SK-N-SH (cell line): Measurements from ENCODE around the gene SHKBP1. TPM values are rescaled to one million over a fixed set of nuclear protein-coding genes. Genes with fewer than 3 reads are reported as not detected.

Source experiments
- CTCF ChIA-PET: fragments of 300-600, 350-600 bp; formaldehyde crosslinking; extraction: SDS; loops from one replicate; lab custom pipeline; 2021; lab: Yijun Ruan, JAX
- POLR2A ChIA-PET: fragments of 350-600 bp; sonication (Branson Sonifier 250); formaldehyde crosslinking; extraction: SDS; loops from one replicate; lab custom pipeline; 2020; ENCODE audit warnings: antibody characterized with exemption, inconsistent platforms; lab: Yijun Ruan, JAX
- DNase-seq: peaks from one replicate; pipeline ENCODE4 v3.0.0; 2012
- H2AFZ ChIP-seq: fragments of 200-600 bp; sonication (generic); 2 replicates; pipeline ENCODE4 v1.8.1; 2016; ENCODE audit warnings: antibody characterized with exemption, mild to moderate bottlenecking, low read depth
- H3F3A ChIP-seq: fragments of 200-600 bp; sonication (generic); replicated peaks from 2 replicates; pipeline ENCODE3; 2016; ENCODE audit warnings: antibody characterized with exemption, mild to moderate bottlenecking; ENCODE audit not compliant: insufficient read depth
- H3K27ac ChIP-seq, 2 experiments: fragments of 200-500 bp in 1 of 2; fragments of 200-600 bp in 1 of 2; sonication (Bioruptor generic) in 1 of 2; sonication (generic), shearing (Covaris generic) in 1 of 2; 2 replicates each; pipeline versions ENCODE4 v1.5.1 to v1.6.1; 2014 to 2016; ENCODE audit warnings: low read depth in 2 of 2, inconsistent platforms in 1 of 2, low read length in 1 of 2, mild to moderate bottlenecking in 1 of 2, mixed read lengths in 1 of 2
- H3K27me3 ChIP-seq: fragments of 200-600 bp; sonication (generic), shearing (Covaris generic); 2 replicates; pipeline ENCODE4 v1.6.1; 2016; ENCODE audit warnings: mixed run types; ENCODE audit not compliant: insufficient read depth
- H3K36me3 ChIP-seq, 2 experiments: fragments of 200-500 bp in 1 of 2; fragments of 200-600 bp in 1 of 2; sonication (Bioruptor generic) in 1 of 2; sonication (generic) in 1 of 2; replicated peaks in 1 of 2; 2 replicates each; pipeline versions ENCODE3 to v1.5.1; 2014 to 2016; ENCODE audit warnings: low read length in 1 of 2, mild to moderate bottlenecking in 1 of 2; ENCODE audit not compliant: insufficient read depth in 2 of 2, control insufficient read depth in 1 of 2
- H3K4me1 ChIP-seq, 2 experiments: fragments of 200-500 bp in 1 of 2; fragments of 200-600 bp in 1 of 2; sonication (Bioruptor generic) in 1 of 2; sonication (generic), shearing (Covaris generic) in 1 of 2; 2 replicates each; pipeline versions ENCODE4 v1.5.1 to v1.6.1; 2014 to 2016; ENCODE audit warnings: low read depth in 1 of 2, low read length in 1 of 2, mixed run types in 1 of 2; ENCODE audit not compliant: insufficient read depth in 2 of 2, control insufficient read depth in 1 of 2
- H3K4me2 ChIP-seq: fragments of 200-600 bp; sonication (generic), shearing (Covaris generic); 2 replicates; pipeline ENCODE4 v1.6.1; 2017; ENCODE audit warnings: mixed run types
- H3K4me3 ChIP-seq, 2 experiments: fragments of 200-500 bp in 1 of 2; fragments of 200-600 bp in 1 of 2; sonication (Bioruptor generic) in 1 of 2; sonication (generic), shearing (Covaris generic) in 1 of 2; 2 replicates each; pipeline versions ENCODE4 v1.5.1 to v1.8.1; 2014 to 2016; ENCODE audit warnings: low read depth in 2 of 2, inconsistent platforms in 1 of 2, low read length in 1 of 2, mild to moderate bottlenecking in 1 of 2, mixed read lengths in 1 of 2, moderate library complexity in 1 of 2
- H3K79me2 ChIP-seq: fragments of 200-600 bp; sonication (generic); 2 replicates; pipeline ENCODE4 v1.8.1; 2017; ENCODE audit warnings: mild to moderate bottlenecking; ENCODE audit not compliant: insufficient read depth
- H3K9ac ChIP-seq: fragments of 200-600 bp; sonication (generic); 2 replicates; pipeline ENCODE4 v1.6.1; 2017; ENCODE audit warnings: mixed run types
- H3K9me2 ChIP-seq: fragments of 200-600 bp; sonication (generic); 2 replicates; pipeline ENCODE4 v1.6.1; 2017; ENCODE audit warnings: mixed run types
- H3K9me3 ChIP-seq: fragments of 200-600 bp; sonication (generic); 2 replicates; pipeline ENCODE4 v1.6.1; 2017; ENCODE audit warnings: mixed run types, mild to moderate bottlenecking, moderate library complexity
- H4K20me1 ChIP-seq: fragments of 200-600 bp; sonication (generic); 2 replicates; pipeline ENCODE4 v1.6.1; 2017; ENCODE audit warnings: mild to moderate bottlenecking, mixed run types; ENCODE audit not compliant: insufficient read depth
- CHD2 ChIP-seq: fragments of 150-350 bp; IDR thresholded peaks from 2 replicates; pipeline ENCODE4 v1.6.1; 2018; ENCODE audit warnings: low read length; ENCODE audit not compliant: partially characterized antibody
- CTCF ChIP-seq: fragments of 200-600 bp; sonication (generic); IDR thresholded peaks from 2 replicates; pipeline ENCODE4 v1.6.1; 2017; ENCODE audit warnings: antibody characterized with exemption, mild to moderate bottlenecking, moderate library complexity
- EP300 ChIP-seq, 2 experiments: IDR thresholded peaks; 2 replicates each; pipeline versions ENCODE4 v1.4.0 to v1.6.1; 2012; ENCODE audit warnings: borderline replicate concordance in 1 of 2, low read depth in 1 of 2, low read length in 1 of 2
- EZH2phosphoT487 ChIP-seq: fragments of 200-600 bp; sonication (generic); IDR thresholded peaks from 2 replicates; pipeline ENCODE4 v1.6.1; 2017; ENCODE audit warnings: low read depth, mixed run types, mild to moderate bottlenecking, antibody characterized with exemption, moderate library complexity, borderline replicate concordance
- FOXJ3 ChIP-seq: sonication (generic); formaldehyde crosslinking; IDR thresholded peaks from 2 replicates; pipeline ENCODE4 v1.5.1; 2020; ENCODE audit warnings: mild to moderate bottlenecking, missing genetic modification reagents
- FOXM1 ChIP-seq: IDR thresholded peaks from 2 replicates; pipeline ENCODE4 v1.4.0; 2012; ENCODE audit warnings: low read depth, mild to moderate bottlenecking
- GATA2 ChIP-seq: sonication (generic); formaldehyde crosslinking; IDR thresholded peaks from 2 replicates; pipeline ENCODE4 v1.5.0; 2020; ENCODE audit warnings: mild to moderate bottlenecking, missing genetic modification reagents
- IRF3 ChIP-seq: fragments of 150-350 bp; IDR thresholded peaks from 2 replicates; pipeline ENCODE4 v1.6.1; 2016; ENCODE audit warnings: mild to moderate bottlenecking, low read depth, low read length
- JUND ChIP-seq: IDR thresholded peaks from 2 replicates; pipeline ENCODE4 v1.4.0; 2012
- MAX ChIP-seq: IDR thresholded peaks from 2 replicates; pipeline ENCODE4 v1.4.0; 2012; ENCODE audit warnings: low read depth
- NFIC ChIP-seq: IDR thresholded peaks from 2 replicates; pipeline ENCODE4 v1.4.0; 2012; ENCODE audit warnings: borderline replicate concordance
- NRF1 ChIP-seq: IDR thresholded peaks from 2 replicates; pipeline ENCODE4 v1.6.1; 2012; ENCODE audit warnings: low read depth, mild to moderate bottlenecking, low read length
- PBX3 ChIP-seq: IDR thresholded peaks from 2 replicates; pipeline ENCODE4; 2012
- POLR2AphosphoS5 ChIP-seq: IDR thresholded peaks from 2 replicates; pipeline ENCODE4 v1.6.1; 2012; ENCODE audit warnings: low read depth, low read length
- RAD21 ChIP-seq: IDR thresholded peaks from 2 replicates; pipeline ENCODE4 v1.6.1; 2012; ENCODE audit warnings: mild to moderate bottlenecking, low read length
- RCOR1 ChIP-seq: fragments of 150-350 bp; IDR thresholded peaks from 2 replicates; pipeline ENCODE4 v1.6.1; 2017; ENCODE audit warnings: antibody characterized with exemption, low read length
- REST ChIP-seq: IDR thresholded peaks from 2 replicates; pipeline ENCODE4 v1.6.1; 2012; ENCODE audit warnings: mild to moderate bottlenecking, low read depth, low read length, moderate library complexity
- RXRA ChIP-seq: IDR thresholded peaks from 2 replicates; pipeline ENCODE4 v1.4.0; 2012; ENCODE audit warnings: low read depth, mild to moderate bottlenecking, borderline replicate concordance
- SIN3A ChIP-seq: IDR thresholded peaks from 2 replicates; pipeline ENCODE4 v1.6.1; 2012; ENCODE audit warnings: low read depth, mild to moderate bottlenecking, low read length, moderate library complexity, borderline replicate concordance
- SMC3 ChIP-seq: IDR thresholded peaks from 2 replicates; pipeline ENCODE4 v1.6.1; 2012; ENCODE audit warnings: low read depth, low read length, improper control_type of control experiment
- TAF1 ChIP-seq: IDR thresholded peaks from 2 replicates; pipeline ENCODE4 v1.6.1; 2012; ENCODE audit warnings: low read depth, mild to moderate bottlenecking, low read length, moderate library complexity, borderline replicate concordance
- TEAD4 ChIP-seq: IDR thresholded peaks from 2 replicates; pipeline ENCODE4 v1.4.0; 2012; ENCODE audit warnings: mild to moderate bottlenecking, borderline replicate concordance; ENCODE audit not compliant: insufficient read depth
- WGBS: methylation state at CpG from one replicate; pipeline ENCODE4 v1.1.6; 2017; ENCODE audit warnings: low lambda C conversion rate; 5-methylcytosine and 5-hydroxymethylcytosine counted together
- polyA plus RNA-seq, 3 experiments: library from polyadenylated mRNA; depleted of rRNA; stranded (reverse); fragments of >200 nt; gene quantifications; 2 replicates each; pipeline ENCODE4 v1.2.3, GENCODE V29; 2012

Gene SHKBP1
- polyA plus RNA-seq, 1 of the 3 experiments (the other 2 are of a cell fraction), result 62.7 TPM

GRCh38 chr19:40567750-40568494 lies 8.8 kb upstream of the SHKBP1 start (continued):
- no peak for TF ChIP-seq REST
- no peak for TF ChIP-seq CTCF
- no peak for TF ChIP-seq NFIC
- no peak for TF ChIP-seq SMC3
- TF ChIP-seq RAD21, result no peak
- no peak for TF ChIP-seq EZH2phosphoT487
- no peak for TF ChIP-seq TAF1
- TF ChIP-seq, all 33 proteins: peak for 0

- Histone ChIP-seq H3K36me3 (no peaks in the 10 kb centered on the region), H3K4me1 (peaks cover 0 to 9% of the 10 kb centered on the region in 2 experiments; a peak in 1 of 4 replicates), H3K4me3 (peak overlapping the region; percentile 58 to 76), H3K4me2 (peak overlapping the region; percentile 99), H4K20me1 (no peaks in the 10 kb centered on the region), H3K27me3 (no peaks in the 10 kb centered on the region), H3F3A (peaks cover 8% of the 10 kb centered on the region), H3K9me3 (no peaks in the 10 kb centered on the region), H2AFZ (peak overlapping the region; percentile 86; the same call in 1 of the 2 replicates), H3K27ac (peak overlapping the region; percentile 51 to 87; a peak in 3 of 4 replicates), H3K9ac (peak overlapping the region; percentile 99), H3K9me2 (no peaks in the 10 kb centered on the region), H3K79me2 (no peaks in the 10 kb centered on the region)
- WGBS, result 2% methylated on average over 19 of the region's 53 CpGs
- POLR2A ChIA-PET, result interaction anchor here (0.6 to 1.0 kb wide), 4 partner anchors 21 to 105 kb away, joined by 3 read pairs; partner anchors contain the start of gene BLVRB
- peak; percentile 98 for DNase-seq
- CTCF ChIA-PET, result interaction anchor here (1.1 to 1.8 kb wide), 4 partner anchors 21 to 106 kb away, joined by 3 to 11 read pairs (median 8); no protein-coding TSS in a partner anchor
- TF ChIP-seq EP300 (IDR thresholded peaks at IDR 0.05; ENCODE audit: borderline replicate concordance in 1 of 2, low read depth in 1 of 2, low read length in 1 of 2) (no peak), FOXM1 (no peak), RXRA (no peak), RCOR1 (no peak), SMC3 (no peak), NRF1 (peak; percentile 86), GATA2 (CRISPR knock-in tag) (no peak), POLR2AphosphoS5 (0 out of 2 replicates have a peak, but pooled peaks have one; percentile 31), FOXJ3 (CRISPR knock-in tag) (no peak), CHD2 (peak; percentile 47), PBX3 (no peak), IRF3 (no peak), JUND (no peak), MAX (peak; percentile 8), TEAD4 (no peak), SIN3A (no peak)
Observed at GRCh38 chr19:40570313-40571004, 6.2 kb upstream of the SHKBP1 start.
